OCI-LY3 (cell line): ENCODE data around the gene CCDC102A.

Source experiments
- H2AFZ ChIP-seq: fragments of 200-600, 300-600 bp; shearing (Covaris generic); 2 replicates; pipeline ENCODE4 v1.6.0; 2014; ENCODE audit warnings: antibody characterized with exemption, low read depth, low read length
- H3K27ac ChIP-seq: fragments of 200-600, 300-600 bp; sonication (generic); 2 replicates; pipeline ENCODE4 v1.5.1; 2014; ENCODE audit warnings: mild to moderate bottlenecking, low read length, moderate library complexity, mixed read lengths
- H3K27me3 ChIP-seq: fragments of 200-600, 300-600 bp; sonication (generic); 2 replicates; pipeline ENCODE4 v1.6.1; 2014; ENCODE audit warnings: low read depth, low read length, mixed read lengths
- H3K36me3 ChIP-seq: fragments of 200-600, 300-600 bp; sonication (generic); replicated peaks from 2 replicates; pipeline ENCODE3; 2014; ENCODE audit warnings: low read depth, low read length, mixed read lengths
- H3K4me1 ChIP-seq: fragments of 300-600, 200-600 bp; sonication (generic); 2 replicates; pipeline ENCODE4 v1.6.1; 2014; ENCODE audit warnings: low read length, mixed read lengths
- H3K4me2 ChIP-seq: fragments of 200-600, 300-600 bp; sonication (generic); 2 replicates; pipeline ENCODE4 v1.6.1; 2014; ENCODE audit warnings: low read length, mixed read lengths
- H3K4me3 ChIP-seq: fragments of 300-600, 200-600 bp; sonication (generic); 2 replicates; pipeline ENCODE4 v1.5.1; 2014; ENCODE audit warnings: antibody characterized with exemption, mild to moderate bottlenecking, low read length, moderate library complexity
- H3K79me2 ChIP-seq: fragments of 300-600, 200-600 bp; shearing (Covaris generic); 2 replicates; pipeline ENCODE4 v1.6.1; 2014; ENCODE audit warnings: mild to moderate bottlenecking, low read length, mixed read lengths
- H3K9ac ChIP-seq: fragments of 300-600, 200-600 bp; shearing (Covaris generic); 2 replicates; pipeline ENCODE4 v1.6.0; 2014; ENCODE audit warnings: mild to moderate bottlenecking, low read length, moderate library complexity
- H3K9me3 ChIP-seq: fragments of 200-600, 300-600 bp; shearing (Covaris generic); 2 replicates; pipeline ENCODE4 v1.6.1; 2014; ENCODE audit warnings: low read length, mixed read lengths; ENCODE audit not compliant: insufficient read depth
- H4K20me1 ChIP-seq: fragments of 200-600, 300-600 bp; sonication (generic); 2 replicates; pipeline ENCODE4 v1.6.1; 2016; ENCODE audit warnings: low read length, mixed read lengths; ENCODE audit not compliant: insufficient read depth
- CTCF ChIP-seq: fragments of 200-600, 300-600 bp; sonication (generic); IDR thresholded peaks from 2 replicates; pipeline ENCODE4 v1.5.1; 2014; ENCODE audit warnings: antibody characterized with exemption, low read length, low read depth
- EZH2phosphoT487 ChIP-seq: fragments of 200-600 bp; shearing (Covaris generic); IDR thresholded peaks from 2 replicates; pipeline ENCODE4 v1.6.1; 2018; ENCODE audit warnings: antibody characterized with exemption, mixed run types, low read depth

The CCDC102A gene

GRCh38 chr16:57528499-57529390 lies 7.6 kb downstream of the CCDC102A start:
- no peak overlapping the region for H3K9ac ChIP-seq
- H3K27me3 ChIP-seq, result peaks cover 73% of the 10 kb centered on the region
- TF ChIP-seq EZH2phosphoT487 (no peak), CTCF (no peak)
- peaks cover 33% of the 10 kb centered on the region; the same call in 1 of the 2 replicates for H4K20me1 ChIP-seq
- no peak overlapping the region for H2AFZ ChIP-seq
- H3K9me3 ChIP-seq, result no peaks in the 10 kb centered on the region
- H3K27ac ChIP-seq, result no peak overlapping the region
- no peaks in the 10 kb centered on the region for H3K79me2 ChIP-seq
- no peaks in the 10 kb centered on the region for H3K36me3 ChIP-seq
- H3K4me3 ChIP-seq, result no peak overlapping the region
- H3K4me2 ChIP-seq, result no peak overlapping the region
- H3K4me1 ChIP-seq, result peaks cover 17% of the 10 kb centered on the region

GRCh38 chr16:57527610-57528360 lies 8.6 kb downstream of the CCDC102A start:
- H2AFZ ChIP-seq, result no peak overlapping the region
- H3K27ac ChIP-seq, result no peak overlapping the region
- H3K9me3 ChIP-seq, result no peaks in the 10 kb centered on the region
- H3K4me1 ChIP-seq, result peaks cover 23% of the 10 kb centered on the region
- H3K4me2 ChIP-seq, result no peak overlapping the region
- peaks cover 28% of the 10 kb centered on the region; the same call in 1 of the 2 replicates for H4K20me1 ChIP-seq
- no peak overlapping the region for H3K4me3 ChIP-seq
- H3K9ac ChIP-seq, result no peak overlapping the region
- no peaks in the 10 kb centered on the region for H3K79me2 ChIP-seq
- no peaks in the 10 kb centered on the region for H3K36me3 ChIP-seq
- peaks cover 77% of the 10 kb centered on the region for H3K27me3 ChIP-seq
- TF ChIP-seq EZH2phosphoT487 (no peak), CTCF (no peak)

- H3K27ac ChIP-seq, result no peak overlapping the region
- peaks cover 23% of the 10 kb centered on the region; the same call in 1 of the 2 replicates for H4K20me1 ChIP-seq
- peaks cover 78% of the 10 kb centered on the region for H3K27me3 ChIP-seq
- H3K9me3 ChIP-seq, result no peaks in the 10 kb centered on the region
- no peaks in the 10 kb centered on the region for H3K79me2 ChIP-seq
- H3K4me2 ChIP-seq, result no peak overlapping the region
- H2AFZ ChIP-seq, result no peak overlapping the region
- no peaks in the 10 kb centered on the region for H3K36me3 ChIP-seq
- no peak overlapping the region for H3K4me3 ChIP-seq
- H3K4me1 ChIP-seq, result peaks cover 25% of the 10 kb centered on the region
- no peak overlapping the region for H3K9ac ChIP-seq
- TF ChIP-seq CTCF (no peak), EZH2phosphoT487 (no peak)
Observed at GRCh38 chr16:57527027-57527426, 9.3 kb downstream of the CCDC102A start.

- no peaks in the 10 kb centered on the region for H3K79me2 ChIP-seq
- TF ChIP-seq EZH2phosphoT487, result no peak
- TF ChIP-seq CTCF, result no peak
- peaks cover 18% of the 10 kb centered on the region; the same call in 1 of the 2 replicates for H4K20me1 ChIP-seq
- no peak overlapping the region for H3K9ac ChIP-seq
- no peak overlapping the region for H3K27ac ChIP-seq
- no peak overlapping the region for H2AFZ ChIP-seq
- no peak overlapping the region for H3K4me2 ChIP-seq
- peaks cover 75% of the 10 kb centered on the region for H3K27me3 ChIP-seq
- H3K9me3 ChIP-seq, result no peaks in the 10 kb centered on the region
- no peak overlapping the region for H3K4me3 ChIP-seq
- H3K4me1 ChIP-seq, result peaks cover 25% of the 10 kb centered on the region
- no peaks in the 10 kb centered on the region for H3K36me3 ChIP-seq
Observed at GRCh38 chr16:57526498-57526897, 9.9 kb downstream of the CCDC102A start.
